Esophagus squamous epithelium (tissue), 5 donors: ENCODE data around the gene FAM169A. TPM values are rescaled to one million over a fixed set of nuclear protein-coding genes. Genes with fewer than 3 reads are reported as not detected.

Experiments
- DNase-seq: peaks from one replicate; lab custom pipeline; 2025; lab: John Stamatoyannopoulos, UW
- H3K27ac ChIP-seq, 4 donors: fragments of 200-600 bp; sonication (generic); one replicate each; pipeline ENCODE4 v1.5.1; 2016 to 2019; ENCODE audit warnings: mild to moderate bottlenecking in 1 of 4
- H3K27me3 ChIP-seq, 4 donors: fragments of 200-600 bp; sonication (generic); 1 replicate in 3 of 4; 2 replicates in 1 of 4; pipeline versions ENCODE4 v1.5.1 to v1.6.0; 2017 to 2021; ENCODE audit warnings: antibody characterized with exemption in 1 of 4
- H3K36me3 ChIP-seq, 3 donors: fragments of 200-600 bp; sonication (generic); one replicate each; pipeline ENCODE4 v1.5.1; 2016 to 2019
- H3K4me1 ChIP-seq, 3 donors: fragments of 200-600 bp; sonication (generic); one replicate each; pipeline ENCODE4 v1.5.1; 2017 to 2019
- H3K4me3 ChIP-seq, 4 donors: fragments of 200-600 bp; sonication (generic); 1 replicate in 3 of 4; 2 replicates in 1 of 4; pipeline ENCODE4 v1.5.1; 2016 to 2019; ENCODE audit warnings: mild to moderate bottlenecking in 2 of 4, moderate library complexity in 1 of 4
- H3K9me3 ChIP-seq, 3 donors: fragments of 200-600 bp; sonication (generic); one replicate each; pipeline ENCODE4 v1.5.1; 2016 to 2019
- CTCF ChIP-seq, 6 experiments: fragments of 450-650 bp in 4 of 6; fragments of 200-600 bp in 2 of 6; sonication (generic) in 2 of 6; IDR thresholded peaks; one replicate each; pipeline ENCODE4 v1.5.1; 2016 to 2019; ENCODE audit warnings: antibody characterized with exemption in 6 of 6, mild to moderate bottlenecking in 4 of 6, moderate library complexity in 4 of 6
- POLR2A ChIP-seq, 4 donors: fragments of 450-650 bp; IDR thresholded peaks; one replicate each; pipeline ENCODE4 v1.6.1; 2017; ENCODE audit warnings: antibody characterized with exemption in 4 of 4, mild to moderate bottlenecking in 4 of 4, moderate library complexity in 3 of 4
- WGBS, 2 donors: methylation state at CpG; one replicate each; pipeline ENCODE4 v1.1.5; 2018; 5-methylcytosine and 5-hydroxymethylcytosine counted together
- intact Hi-C: fragments of 100-400 bp; cut with DNase I; formaldehyde crosslinking; loops from one replicate; pipeline ENCODE4 v1.15.0; 2022
- total RNA-seq, 4 donors: library from RNA; depleted of rRNA; stranded (reverse); fragments of >200 nt; gene quantifications; one replicate each; pipeline ENCODE4 v1.1.0, GENCODE V29; 2016
- donor health status: DM: yes; HTN: yes; CAD: no.

Gene FAM169A
- total RNA-seq, 4 donors from 2014 or later: 0.30 to 5.8 (median 3.1) TPM

- no peaks in the 10 kb centered on the region for H3K27me3 ChIP-seq
- no peaks in the 10 kb centered on the region for H3K9me3 ChIP-seq
- 12 to 17% methylated on average over 4 of the region's 4 CpGs for WGBS, 2 donors
- no peak for TF ChIP-seq POLR2A (IDR thresholded peaks at IDR 0.05)
- TF ChIP-seq CTCF (IDR thresholded peaks at IDR 0.05): no peak
- H3K27ac ChIP-seq: peak overlapping the region; percentile 33 to 67 (median 57)
- peaks cover 0 to 15% (median 5%) of the 10 kb centered on the region in 3 donors for H3K4me1 ChIP-seq
- no peak for DNase-seq
- H3K36me3 ChIP-seq: no peaks in the 10 kb centered on the region
- intact Hi-C loops: no loop called here
- H3K4me3 ChIP-seq: peak overlapping the region in 3 of 4 donors; percentile 11 to 51 (median 20)
Observed at GRCh38 chr5:74851684-74852353, 14.4 kb downstream of the FAM169A start.

- 61 to 75% methylated on average over 4 of the region's 4 CpGs for WGBS, 2 donors
- Histone ChIP-seq H3K4me1 (peaks cover 0 to 15% (median 5%) of the 10 kb centered on the region in 3 donors), H3K36me3 (no peaks in the 10 kb centered on the region), H3K27me3 (no peaks in the 10 kb centered on the region), H3K4me3 (no peak overlapping the region), H3K27ac (peak overlapping the region in 3 of 4 donors; percentile 33 to 67 (median 61)), H3K9me3 (no peaks in the 10 kb centered on the region)
- DNase-seq: no peak
- TF ChIP-seq CTCF (IDR thresholded peaks at IDR 0.05): no peak
- TF ChIP-seq POLR2A (IDR thresholded peaks at IDR 0.05): no peak
- intact Hi-C loops: no loop called here
Observed at GRCh38 chr5:74850789-74851425, 15.3 kb downstream of the FAM169A start.

GRCh38 chr5:74850030-74850429 is 16.2 kb downstream of the FAM169A start:
- Histone ChIP-seq H3K36me3 (no peaks in the 10 kb centered on the region), H3K9me3 (no peaks in the 10 kb centered on the region), H3K4me1 (peaks cover 0 to 15% (median 5%) of the 10 kb centered on the region in 3 donors), H3K4me3 (no peak overlapping the region), H3K27me3 (no peaks in the 10 kb centered on the region), H3K27ac (peak overlapping the region in 1 of 4 donors; percentile 17)
- 69 to 70% methylated on average over 8 of the region's 8 CpGs for WGBS, 2 donors
- DNase-seq: no peak
- TF ChIP-seq POLR2A (IDR thresholded peaks at IDR 0.05) (no peak), CTCF (IDR thresholded peaks at IDR 0.05) (no peak)
- intact Hi-C loops: no loop called here

GRCh38 chr5:74848553-74849025 is 17.6 kb downstream of the FAM169A start:
- no peak overlapping the region for H3K27ac ChIP-seq
- no peak for DNase-seq
- no peaks in the 10 kb centered on the region for H3K27me3 ChIP-seq
- intact Hi-C loops: no loop called here
- WGBS, 2 donors: 82 to 86% methylated on average over 3 of the region's 3 CpGs
- no peaks in the 10 kb centered on the region for H3K9me3 ChIP-seq
- no peaks in the 10 kb centered on the region for H3K36me3 ChIP-seq
- H3K4me1 ChIP-seq: peaks cover 0 to 15% (median 5%) of the 10 kb centered on the region in 3 donors
- TF ChIP-seq POLR2A (IDR thresholded peaks at IDR 0.05) (no peak), CTCF (IDR thresholded peaks at IDR 0.05) (no peak)
- no peak overlapping the region for H3K4me3 ChIP-seq

- Histone ChIP-seq H3K27ac (no peak overlapping the region), H3K4me1 (no peaks in the 10 kb centered on the region), H3K9me3 (no peaks in the 10 kb centered on the region), H3K36me3 (no peaks in the 10 kb centered on the region), H3K4me3 (no peak overlapping the region), H3K27me3 (no peaks in the 10 kb centered on the region)
- DNase-seq: no peak
- no peak for TF ChIP-seq POLR2A (IDR thresholded peaks at IDR 0.05)
- no peak for TF ChIP-seq CTCF (IDR thresholded peaks at IDR 0.05)
- WGBS, 2 donors: 88 to 89% methylated on average over 6 of the region's 6 CpGs
- intact Hi-C loops: no loop called here
Observed at GRCh38 chr5:74839229-74839628, 27.0 kb downstream of the FAM169A start.
